Tibial artery (tissue), 4 donors: ENCODE measurements around the gene FBXL17.

Experiments used
- DNase-seq, 2 donors: peaks; one replicate each; pipeline ENCODE4 v3.0.0-alpha.2; 2019
- H3K27ac ChIP-seq, 2 donors: fragments of 200-600 bp; sonication (generic) in 1 of 2; 1 replicate in 1 of 2; 2 replicates in 1 of 2; pipeline ENCODE4 v1.5.1; 2018 to 2019; ENCODE audit warnings: mild to moderate bottlenecking in 1 of 2
- H3K27me3 ChIP-seq, 2 donors: fragments of 200-600 bp; sonication (generic) in 1 of 2; one replicate each; pipeline versions ENCODE4 v1.5.1 to v1.6.0; 2016 to 2019
- H3K36me3 ChIP-seq, 3 donors: fragments of 200-600 bp; sonication (generic) in 2 of 3; one replicate each; pipeline ENCODE4 v1.5.1; 2016 to 2019; ENCODE audit warnings: mild to moderate bottlenecking in 2 of 3
- H3K4me1 ChIP-seq, 4 donors: fragments of 200-600 bp; sonication (generic) in 2 of 4; 1 replicate in 3 of 4; 2 replicates in 1 of 4; pipeline ENCODE4 v1.5.1; 2016 to 2019
- H3K4me3 ChIP-seq, 2 donors: fragments of 200-600 bp; sonication (generic) in 1 of 2; 1 replicate in 1 of 2; 2 replicates in 1 of 2; pipeline ENCODE4 v1.5.1; 2018 to 2019; ENCODE audit warnings: mild to moderate bottlenecking in 2 of 2
- H3K9me3 ChIP-seq, 3 donors: fragments of 200-600 bp; sonication (generic) in 1 of 3; one replicate each; pipeline ENCODE4 v1.5.1; 2016 to 2019
- intact Hi-C: fragments of 100-400 bp; cut with DNase I; formaldehyde crosslinking; loops from one replicate; pipeline ENCODE4 v1.15.0; 2023; ENCODE audit warnings: low total_unique reads
- TF ChIP-seq, protein P1 (sequence below), 2 experiments: fragments of 200-600 bp in 1 of 2; fragments of 450-650 bp in 1 of 2; IDR thresholded peaks; one replicate each; pipeline ENCODE4 v1.5.1; 2017 to 2019; ENCODE audit warnings: antibody characterized with exemption in 2 of 2, mild to moderate bottlenecking in 1 of 2, moderate library complexity in 1 of 2

The FBXL17 gene

DNA sequence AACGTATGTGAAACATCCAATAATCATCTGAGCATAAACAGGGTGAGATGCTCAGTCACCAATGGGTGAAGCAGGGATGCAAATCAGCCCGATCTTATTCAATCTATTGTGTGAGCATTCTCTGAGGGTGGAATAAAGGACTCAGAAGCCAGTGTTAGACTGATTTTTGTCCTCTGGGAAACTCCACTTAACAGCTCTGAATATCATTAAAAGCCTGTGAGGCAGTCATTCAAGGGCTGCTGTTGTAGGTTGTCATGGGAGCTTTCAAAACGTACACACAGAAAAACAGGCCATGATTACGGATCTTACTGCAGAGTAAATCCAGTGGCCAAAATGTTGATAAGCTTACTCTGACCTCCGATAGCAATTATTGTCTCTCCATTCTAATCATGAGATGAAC is 444.7 kb downstream of the FBXL17 start:
- intact Hi-C loops: no loop called here
- H3K27me3 ChIP-seq: no peaks in the 10 kb centered on the region
- H3K27ac ChIP-seq: no peak overlapping the region
- no peak for DNase-seq
- H3K4me3 ChIP-seq: no peak overlapping the region
- H3K36me3 ChIP-seq: no peaks in the 10 kb centered on the region
- no peaks in the 10 kb centered on the region for H3K9me3 ChIP-seq
- TF ChIP-seq, protein P1, sequence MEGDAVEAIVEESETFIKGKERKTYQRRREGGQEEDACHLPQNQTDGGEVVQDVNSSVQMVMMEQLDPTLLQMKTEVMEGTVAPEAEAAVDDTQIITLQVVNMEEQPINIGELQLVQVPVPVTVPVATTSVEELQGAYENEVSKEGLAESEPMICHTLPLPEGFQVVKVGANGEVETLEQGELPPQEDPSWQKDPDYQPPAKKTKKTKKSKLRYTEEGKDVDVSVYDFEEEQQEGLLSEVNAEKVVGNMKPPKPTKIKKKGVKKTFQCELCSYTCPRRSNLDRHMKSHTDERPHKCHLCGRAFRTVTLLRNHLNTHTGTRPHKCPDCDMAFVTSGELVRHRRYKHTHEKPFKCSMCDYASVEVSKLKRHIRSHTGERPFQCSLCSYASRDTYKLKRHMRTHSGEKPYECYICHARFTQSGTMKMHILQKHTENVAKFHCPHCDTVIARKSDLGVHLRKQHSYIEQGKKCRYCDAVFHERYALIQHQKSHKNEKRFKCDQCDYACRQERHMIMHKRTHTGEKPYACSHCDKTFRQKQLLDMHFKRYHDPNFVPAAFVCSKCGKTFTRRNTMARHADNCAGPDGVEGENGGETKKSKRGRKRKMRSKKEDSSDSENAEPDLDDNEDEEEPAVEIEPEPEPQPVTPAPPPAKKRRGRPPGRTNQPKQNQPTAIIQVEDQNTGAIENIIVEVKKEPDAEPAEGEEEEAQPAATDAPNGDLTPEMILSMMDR (IDR thresholded peaks at IDR 0.05): no peak
- H3K4me1 ChIP-seq: no peaks in the 10 kb centered on the region

DNA sequence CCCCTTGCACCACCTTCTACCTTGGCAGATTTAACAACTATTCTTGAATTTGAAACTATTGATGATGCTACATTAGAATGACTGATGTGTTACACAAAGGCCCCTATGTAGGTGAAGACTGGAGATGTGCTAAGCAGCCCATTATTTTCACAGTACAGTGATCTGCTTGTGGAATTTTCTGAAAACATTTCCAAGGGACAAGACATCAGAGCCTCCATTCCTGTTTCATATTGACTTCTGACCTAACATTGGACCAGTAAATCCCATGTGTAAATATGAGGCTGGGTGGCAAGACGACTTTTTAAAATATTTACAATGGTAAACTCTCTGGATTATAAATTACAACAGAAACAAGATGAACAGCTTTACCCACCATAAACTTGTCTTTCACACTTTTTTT is 445.4 kb downstream of the FBXL17 start:
- Histone ChIP-seq H3K4me3 (no peak overlapping the region), H3K9me3 (no peaks in the 10 kb centered on the region), H3K27me3 (no peaks in the 10 kb centered on the region), H3K36me3 (no peaks in the 10 kb centered on the region), H3K4me1 (no peaks in the 10 kb centered on the region), H3K27ac (no peak overlapping the region)
- DNase-seq: no peak
- intact Hi-C loops: no loop called here
- TF ChIP-seq, protein P1 (IDR thresholded peaks at IDR 0.05): no peak

DNA sequence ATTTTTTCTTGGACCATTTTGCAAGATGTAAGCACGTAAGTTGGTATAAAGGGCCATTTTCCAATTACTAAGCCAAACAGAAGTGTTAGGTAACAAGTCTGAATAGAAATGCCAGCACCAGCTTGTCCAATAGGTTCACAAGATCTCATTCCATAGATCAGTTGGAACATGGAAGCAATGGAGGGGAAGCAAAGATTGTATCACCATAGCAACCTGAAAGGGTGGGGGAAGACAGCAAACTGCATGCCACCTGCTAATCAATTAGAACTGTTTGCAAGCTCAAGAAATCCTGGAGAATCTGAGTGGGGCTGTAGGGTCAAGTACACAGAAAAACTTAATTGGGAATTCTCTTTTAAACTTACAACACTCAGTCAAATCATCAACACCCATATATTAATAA is 446.3 kb downstream of the FBXL17 start:
- no peak for DNase-seq
- no peaks in the 10 kb centered on the region for H3K9me3 ChIP-seq
- intact Hi-C loops: no loop called here
- no peak overlapping the region for H3K27ac ChIP-seq
- TF ChIP-seq, protein P1 (IDR thresholded peaks at IDR 0.05): no peak
- no peaks in the 10 kb centered on the region for H3K27me3 ChIP-seq
- no peak overlapping the region for H3K4me3 ChIP-seq
- H3K4me1 ChIP-seq: no peaks in the 10 kb centered on the region
- no peaks in the 10 kb centered on the region for H3K36me3 ChIP-seq

DNA sequence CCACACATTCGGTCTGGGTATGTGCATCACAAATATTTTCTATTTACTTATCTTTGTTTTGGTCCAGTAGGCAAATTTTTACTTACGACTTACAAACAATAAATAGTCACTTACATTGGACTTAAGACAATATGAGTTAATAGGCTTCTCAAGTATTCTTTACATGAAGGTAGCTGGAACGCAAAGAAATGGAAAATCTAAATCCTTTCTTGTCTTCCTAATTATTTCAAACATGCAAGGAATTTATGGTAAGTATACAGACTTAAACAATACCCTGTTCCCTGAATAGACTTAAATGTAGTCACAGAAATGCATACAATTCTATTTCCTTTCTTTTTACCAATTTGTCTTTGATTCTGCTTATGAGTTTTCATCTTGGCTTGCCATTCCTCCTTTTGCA is 448.6 kb downstream of the FBXL17 start:
- Histone ChIP-seq H3K9me3 (no peaks in the 10 kb centered on the region), H3K36me3 (no peaks in the 10 kb centered on the region), H3K4me1 (no peaks in the 10 kb centered on the region), H3K27ac (no peak overlapping the region), H3K27me3 (no peaks in the 10 kb centered on the region), H3K4me3 (no peak overlapping the region)
- no peak for DNase-seq
- intact Hi-C loops: no loop called here
- TF ChIP-seq, protein P1 (IDR thresholded peaks at IDR 0.05): no peak

DNA sequence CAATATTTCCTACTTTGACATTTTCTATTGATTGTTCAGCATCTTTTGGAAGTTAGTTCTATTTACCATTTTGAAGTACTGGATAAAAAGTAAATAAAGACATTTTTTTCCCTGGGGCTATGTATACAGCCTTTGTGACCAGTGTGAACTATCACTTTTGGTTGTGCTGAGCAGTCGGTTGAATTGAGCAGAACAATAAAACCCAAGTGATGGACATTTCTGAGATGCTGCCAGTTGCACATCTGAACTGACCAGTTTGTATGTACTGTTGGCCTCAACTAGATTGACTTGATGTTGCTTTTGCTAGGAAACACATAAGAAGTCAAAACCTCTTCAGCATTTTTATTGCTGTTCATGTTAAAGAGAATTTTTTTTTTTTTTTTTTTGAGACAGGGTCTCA is 451.0 kb downstream of the FBXL17 start:
- Histone ChIP-seq H3K27me3 (no peaks in the 10 kb centered on the region), H3K27ac (no peak overlapping the region), H3K9me3 (no peaks in the 10 kb centered on the region), H3K36me3 (no peaks in the 10 kb centered on the region), H3K4me1 (peaks cover 0 to 3% (median 0%) of the 10 kb centered on the region in 4 donors), H3K4me3 (no peak overlapping the region)
- TF ChIP-seq, protein P1 (IDR thresholded peaks at IDR 0.05): no peak
- no peak for DNase-seq
- intact Hi-C loops: no loop called here

DNA sequence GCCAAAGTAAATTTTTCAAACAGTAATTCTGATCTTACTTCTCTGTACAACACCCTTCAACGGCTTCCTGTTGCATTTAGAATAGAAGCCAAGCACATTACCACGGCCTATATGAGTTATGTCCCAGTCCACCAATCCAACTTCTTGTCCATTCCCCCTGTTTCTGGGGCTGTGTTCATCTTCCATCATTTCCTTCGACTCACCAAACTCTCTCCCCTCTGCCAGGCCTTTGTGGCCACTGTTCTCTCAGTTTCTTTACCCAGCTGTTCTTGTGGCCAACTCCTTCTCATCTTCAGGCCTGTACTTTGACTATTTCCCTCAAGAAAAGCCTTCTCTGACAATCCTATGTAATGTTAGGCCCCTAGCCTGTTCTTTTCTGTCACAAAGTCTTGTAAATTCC is 451.8 kb downstream of the FBXL17 start:
- Histone ChIP-seq H3K4me3 (no peak overlapping the region), H3K27ac (no peak overlapping the region), H3K27me3 (no peaks in the 10 kb centered on the region), H3K36me3 (no peaks in the 10 kb centered on the region), H3K4me1 (peaks cover 0 to 3% (median 0%) of the 10 kb centered on the region in 4 donors), H3K9me3 (no peaks in the 10 kb centered on the region)
- no peak for DNase-seq
- TF ChIP-seq, protein P1 (IDR thresholded peaks at IDR 0.05): no peak
- intact Hi-C loops: no loop called here
